GM12874 (cell line): ENCODE results near the gene WDR17.

Experiments
- CTCF ChIP-seq: IDR thresholded peaks from 2 replicates; pipeline ENCODE4 v1.5.1; 2011; ENCODE audit warnings: low read depth, mild to moderate bottlenecking, control low read depth, low read length, moderate library complexity; ENCODE audit not compliant: insufficient read depth

Gene WDR17

DNA sequence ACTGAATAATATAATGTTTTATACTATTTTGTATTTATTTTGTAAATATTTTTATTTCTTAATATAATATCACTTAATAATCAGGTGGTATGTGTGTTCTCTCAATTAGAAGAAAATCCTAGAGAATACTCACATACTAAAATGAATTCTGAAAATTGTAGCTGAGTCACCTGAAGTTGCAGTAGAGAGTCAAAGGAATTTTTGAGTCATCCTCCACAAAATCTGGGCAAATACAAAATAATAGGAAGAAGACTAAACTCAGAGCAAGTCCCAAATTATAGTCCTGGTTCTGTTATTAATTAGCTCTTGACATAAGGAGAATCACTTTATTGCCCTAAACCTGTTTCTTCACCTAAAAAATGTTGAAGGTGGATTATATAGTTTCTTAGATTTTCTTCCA is 72.0 kb downstream of the WDR17 start:
- TF ChIP-seq CTCF = no peak

DNA sequence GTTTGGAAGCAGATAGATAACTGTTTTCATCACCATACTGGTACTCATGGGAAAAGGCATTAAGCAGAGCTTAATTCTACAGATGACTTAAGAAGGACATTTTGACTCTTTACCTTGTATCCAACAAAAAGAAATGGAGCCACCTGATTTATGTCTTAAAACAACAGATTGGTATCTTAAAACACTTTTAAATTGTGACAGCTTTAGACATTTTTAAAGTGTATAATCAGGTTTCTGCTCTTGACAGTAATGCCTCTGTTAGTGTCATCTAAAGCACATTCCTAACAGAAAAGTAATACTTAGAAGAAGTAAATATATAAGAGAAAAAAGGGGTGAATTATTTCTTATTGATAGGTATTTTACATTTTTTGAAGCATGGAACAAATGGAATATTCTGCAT is 73.9 kb downstream of the WDR17 start:
- TF ChIP-seq CTCF = no peak

GRCh38 chr4:176142253-176142652 is 76.6 kb downstream of the WDR17 start:
- no peak for TF ChIP-seq CTCF

DNA sequence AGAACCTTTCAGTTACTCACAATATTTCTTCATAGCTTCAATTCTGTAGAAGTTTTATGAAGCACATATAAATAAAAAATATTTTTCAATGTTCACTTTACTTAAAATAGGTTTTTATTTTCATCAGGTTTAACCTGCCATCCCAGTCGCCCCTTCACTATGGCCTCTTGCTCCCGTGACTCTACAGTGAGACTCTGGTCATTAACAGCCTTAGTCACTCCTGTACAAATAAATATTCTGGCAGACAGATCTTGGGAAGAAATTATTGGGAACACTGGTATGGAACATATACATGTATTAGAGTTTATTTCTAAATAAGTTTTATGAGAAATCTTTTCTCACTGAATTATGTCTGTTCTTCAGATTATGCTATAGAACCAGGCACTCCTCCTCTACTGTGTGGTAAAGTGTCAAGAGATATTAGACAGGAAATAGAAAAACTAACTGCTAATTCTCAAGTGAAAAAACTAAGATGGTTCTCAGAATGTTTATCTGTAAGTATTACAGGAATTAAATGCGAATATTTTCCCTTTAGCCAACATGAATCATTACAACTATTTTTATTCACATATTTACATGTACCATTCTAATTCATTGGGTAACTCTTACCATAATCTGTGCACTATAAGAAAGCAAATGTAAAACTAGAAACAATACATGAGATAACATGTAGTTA is 84.2 kb downstream of the WDR17 start:
- TF ChIP-seq CTCF = no peak

GRCh38 chr4:176150356-176150682 is 84.7 kb downstream of the WDR17 start:
- TF ChIP-seq CTCF = no peak

DNA sequence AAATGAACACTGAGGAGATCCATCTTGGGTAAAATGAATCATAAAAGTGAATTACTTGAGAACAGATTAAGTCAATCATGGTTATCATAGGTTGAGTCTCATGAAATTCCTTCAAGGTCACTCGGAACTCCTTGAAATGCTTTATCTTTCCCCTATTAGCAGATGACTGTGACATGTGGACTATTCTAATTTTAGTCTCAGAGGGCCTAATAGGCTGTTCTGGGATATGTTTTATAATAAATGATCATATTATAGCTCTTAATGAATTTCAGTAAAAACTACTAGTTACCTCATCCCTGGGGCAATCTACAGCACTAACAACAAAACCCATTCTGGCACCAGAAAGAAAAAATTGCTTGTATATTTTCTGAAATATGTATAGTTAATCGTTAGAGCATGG is 85.1 kb downstream of the WDR17 start:
- TF ChIP-seq CTCF = no peak

- no peak for TF ChIP-seq CTCF
Observed at GRCh38 chr4:176153124-176153523, 87.5 kb downstream of the WDR17 start.
